ENCODE results near the gene RHOC.
"Not testable (repeated sequence)": the region's sequence is repeated elsewhere in the genome, so short reads cannot be mapped to it uniquely, and the experiment has no call there.

RHOC gene

DNA sequence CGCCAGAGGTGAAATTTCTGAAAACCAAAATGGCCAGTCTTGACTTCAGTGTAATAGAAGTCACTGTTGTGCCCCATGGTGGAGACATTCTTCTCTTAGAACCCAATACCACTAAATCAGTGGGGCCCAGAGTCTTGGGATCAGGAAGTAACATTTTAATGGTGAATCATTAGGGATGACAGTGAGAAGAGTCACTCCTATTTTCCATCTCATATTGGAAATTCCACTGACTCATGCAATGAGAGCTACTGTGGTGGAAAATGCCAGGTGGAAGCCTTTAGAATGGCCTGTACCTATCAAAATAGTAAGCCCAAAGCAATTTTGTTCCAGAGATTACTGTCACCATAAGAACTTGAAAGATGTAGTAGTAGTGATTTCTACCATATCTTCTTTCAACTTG lies 28.8 kb upstream of the RHOC start:
- Histone ChIP-seq H3K27ac (ENCODE audit: low read length) (no peak overlapping the region), H3K4me1 (ENCODE audit: insufficient read depth, low read length) (no peaks in the 10 kb centered on the region), H4K20me1 (ENCODE audit: insufficient read depth, low read length) (no peaks in the 10 kb centered on the region), H3K9me3 (ENCODE audit: insufficient read depth, low read length, severe bottlenecking) (no peaks in the 10 kb centered on the region), H3K4me3 (ENCODE audit: low read depth in 1 of 2, low read length in 2 of 2) (no peak overlapping the region), H3K4me2 (ENCODE audit: insufficient read depth, low read length) (no peak overlapping the region), H3K27me3 (ENCODE audit: insufficient read depth, low read length, poor library complexity) (no peaks in the 10 kb centered on the region), H3K79me2 (ENCODE audit: insufficient read depth, low read length) (no peaks in the 10 kb centered on the region), H3K36me3 (ENCODE audit: insufficient read depth, low read length) (no peaks in the 10 kb centered on the region), H3K9ac (ENCODE audit: low read depth, low read length) (no peak overlapping the region), H2AFZ (ENCODE audit: low read depth, low read length) (no peak overlapping the region)
- ATAC-seq (ENCODE audit: insufficient read depth, low read depth) (no peak), DNase-seq (no peak)
- TF ChIP-seq CTCF (IDR thresholded peaks at IDR 0.05; ENCODE audit: borderline replicate concordance, extremely low read depth, low read length, poor library complexity, severe bottlenecking) (no peak), EZH2 (IDR thresholded peaks at IDR 0.05; ENCODE audit: borderline replicate concordance, low read depth, low read length, severe bottlenecking) (no peak)

GRCh38 chr1:112731451-112731850 lies 24.5 kb upstream of the RHOC start:
- Histone ChIP-seq H3K4me3 (ENCODE audit: low read depth in 1 of 2, low read length in 2 of 2) (no peak overlapping the region), H3K4me2 (ENCODE audit: insufficient read depth, low read length) (no peak overlapping the region), H3K4me1 (ENCODE audit: insufficient read depth, low read length) (no peaks in the 10 kb centered on the region), H3K9me3 (ENCODE audit: insufficient read depth, low read length, severe bottlenecking) (no peaks in the 10 kb centered on the region), H3K27ac (ENCODE audit: low read length) (no peak overlapping the region), H2AFZ (ENCODE audit: low read depth, low read length) (no peak overlapping the region), H3K9ac (ENCODE audit: low read depth, low read length) (no peak overlapping the region), H3K79me2 (ENCODE audit: insufficient read depth, low read length) (no peaks in the 10 kb centered on the region), H3K36me3 (ENCODE audit: insufficient read depth, low read length) (no peaks in the 10 kb centered on the region), H4K20me1 (ENCODE audit: insufficient read depth, low read length) (no peaks in the 10 kb centered on the region), H3K27me3 (ENCODE audit: insufficient read depth, low read length, poor library complexity) (no peaks in the 10 kb centered on the region)
- TF ChIP-seq CTCF (IDR thresholded peaks at IDR 0.05; ENCODE audit: borderline replicate concordance, extremely low read depth, low read length, poor library complexity, severe bottlenecking) (no peak), EZH2 (IDR thresholded peaks at IDR 0.05; ENCODE audit: borderline replicate concordance, low read depth, low read length, severe bottlenecking) (no peak)
- no peak for ATAC-seq (ENCODE audit: insufficient read depth, low read depth)
- no peak for DNase-seq

- DNase-seq (no peak), ATAC-seq (ENCODE audit: insufficient read depth, low read depth) (no peak)
- no peak overlapping the region for H2AFZ ChIP-seq (ENCODE audit: low read depth, low read length)
- H3K9me3 ChIP-seq (ENCODE audit: insufficient read depth, low read length, severe bottlenecking) = no peaks in the 10 kb centered on the region
- no peaks in the 10 kb centered on the region for H3K27me3 ChIP-seq (ENCODE audit: insufficient read depth, low read length, poor library complexity)
- no peak overlapping the region for H3K9ac ChIP-seq (ENCODE audit: low read depth, low read length)
- no peak overlapping the region for H3K4me2 ChIP-seq (ENCODE audit: insufficient read depth, low read length)
- H3K4me3 ChIP-seq (ENCODE audit: low read depth in 1 of 2, low read length in 2 of 2) = no peak overlapping the region
- H3K27ac ChIP-seq (ENCODE audit: low read length) = no peak overlapping the region
- no peaks in the 10 kb centered on the region for H3K36me3 ChIP-seq (ENCODE audit: insufficient read depth, low read length)
- TF ChIP-seq CTCF (IDR thresholded peaks at IDR 0.05; ENCODE audit: borderline replicate concordance, extremely low read depth, low read length, poor library complexity, severe bottlenecking) (no peak), EZH2 (IDR thresholded peaks at IDR 0.05; ENCODE audit: borderline replicate concordance, low read depth, low read length, severe bottlenecking) (no peak)
- H3K79me2 ChIP-seq (ENCODE audit: insufficient read depth, low read length) = no peaks in the 10 kb centered on the region
- H3K4me1 ChIP-seq (ENCODE audit: insufficient read depth, low read length) = no peaks in the 10 kb centered on the region
- no peaks in the 10 kb centered on the region for H4K20me1 ChIP-seq (ENCODE audit: insufficient read depth, low read length)
These were observed 23.0 kb upstream of the RHOC start for GRCh38 chr1:112729909-112730308.

- not testable (repeated sequence) for H3K36me3 ChIP-seq (ENCODE audit: insufficient read depth, low read length); H3K79me2 ChIP-seq (ENCODE audit: insufficient read depth, low read length); H3K27me3 ChIP-seq (ENCODE audit: insufficient read depth, low read length, poor library complexity); H3K4me2 ChIP-seq (ENCODE audit: insufficient read depth, low read length); H3K9ac ChIP-seq (ENCODE audit: low read depth, low read length); H3K9me3 ChIP-seq (ENCODE audit: insufficient read depth, low read length, severe bottlenecking); H3K4me1 ChIP-seq (ENCODE audit: insufficient read depth, low read length); DNase-seq; H4K20me1 ChIP-seq (ENCODE audit: insufficient read depth, low read length); ATAC-seq (ENCODE audit: insufficient read depth, low read depth); H2AFZ ChIP-seq (ENCODE audit: low read depth, low read length); H3K27ac ChIP-seq (ENCODE audit: low read length); H3K4me3 ChIP-seq (ENCODE audit: low read depth in 1 of 2, low read length in 2 of 2)
These were observed 22.1 kb upstream of the RHOC start for GRCh38 chr1:112729011-112729410.

DNA sequence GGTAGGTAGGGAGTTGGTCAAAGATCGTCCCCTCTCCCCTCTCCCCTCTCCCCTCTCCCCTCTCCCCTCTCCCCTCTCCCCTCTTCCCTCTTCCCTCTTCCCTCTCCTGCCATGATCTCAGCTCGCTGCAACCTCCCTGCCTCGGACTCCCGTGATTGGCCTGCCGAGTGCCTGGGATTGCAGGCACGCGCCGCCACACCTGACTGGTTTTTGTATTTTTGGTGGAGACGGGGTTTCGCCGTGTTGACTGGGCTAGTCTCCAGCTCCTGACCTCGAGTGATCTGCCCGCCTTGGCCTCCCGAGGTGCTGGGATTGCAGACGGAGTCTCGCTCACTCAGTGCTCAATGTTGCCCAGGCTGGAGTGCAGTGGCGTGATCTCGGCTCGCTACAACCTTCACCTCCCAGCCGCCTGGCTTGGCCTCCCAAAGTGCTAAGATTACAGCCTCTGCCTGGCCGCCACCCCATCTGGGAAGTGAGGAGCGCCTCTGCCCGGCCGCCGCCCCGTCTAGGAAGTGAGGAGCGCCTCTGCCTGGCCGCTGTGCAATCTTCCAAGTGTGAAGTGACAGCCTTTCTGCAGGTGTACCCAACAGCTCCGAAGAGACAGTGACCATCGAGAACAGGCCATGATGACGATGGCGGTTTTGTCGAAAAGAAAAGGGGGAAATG lies 21.5 kb upstream of the RHOC start:
- ATAC-seq (ENCODE audit: insufficient read depth, low read depth); DNase-seq; H3K9me3 ChIP-seq (ENCODE audit: insufficient read depth, low read length, severe bottlenecking); H4K20me1 ChIP-seq (ENCODE audit: insufficient read depth, low read length); H3K4me3 ChIP-seq (ENCODE audit: low read depth in 1 of 2, low read length in 2 of 2); H3K9ac ChIP-seq (ENCODE audit: low read depth, low read length); H3K4me2 ChIP-seq (ENCODE audit: insufficient read depth, low read length); H3K4me1 ChIP-seq (ENCODE audit: insufficient read depth, low read length); H2AFZ ChIP-seq (ENCODE audit: low read depth, low read length); H3K36me3 ChIP-seq (ENCODE audit: insufficient read depth, low read length); H3K27ac ChIP-seq (ENCODE audit: low read length); H3K79me2 ChIP-seq (ENCODE audit: insufficient read depth, low read length); H3K27me3 ChIP-seq (ENCODE audit: insufficient read depth, low read length, poor library complexity): not testable (repeated sequence)

Measured in DND-41 (cell line).